D341Med (cell line): Measurements from ENCODE around the gene SLC24A1.

Experiments
- DNase-seq: peaks from one replicate; pipeline ENCODE4 v3.0.0; 2012; ENCODE audit warnings: low spot score

SLC24A1 gene

DNA sequence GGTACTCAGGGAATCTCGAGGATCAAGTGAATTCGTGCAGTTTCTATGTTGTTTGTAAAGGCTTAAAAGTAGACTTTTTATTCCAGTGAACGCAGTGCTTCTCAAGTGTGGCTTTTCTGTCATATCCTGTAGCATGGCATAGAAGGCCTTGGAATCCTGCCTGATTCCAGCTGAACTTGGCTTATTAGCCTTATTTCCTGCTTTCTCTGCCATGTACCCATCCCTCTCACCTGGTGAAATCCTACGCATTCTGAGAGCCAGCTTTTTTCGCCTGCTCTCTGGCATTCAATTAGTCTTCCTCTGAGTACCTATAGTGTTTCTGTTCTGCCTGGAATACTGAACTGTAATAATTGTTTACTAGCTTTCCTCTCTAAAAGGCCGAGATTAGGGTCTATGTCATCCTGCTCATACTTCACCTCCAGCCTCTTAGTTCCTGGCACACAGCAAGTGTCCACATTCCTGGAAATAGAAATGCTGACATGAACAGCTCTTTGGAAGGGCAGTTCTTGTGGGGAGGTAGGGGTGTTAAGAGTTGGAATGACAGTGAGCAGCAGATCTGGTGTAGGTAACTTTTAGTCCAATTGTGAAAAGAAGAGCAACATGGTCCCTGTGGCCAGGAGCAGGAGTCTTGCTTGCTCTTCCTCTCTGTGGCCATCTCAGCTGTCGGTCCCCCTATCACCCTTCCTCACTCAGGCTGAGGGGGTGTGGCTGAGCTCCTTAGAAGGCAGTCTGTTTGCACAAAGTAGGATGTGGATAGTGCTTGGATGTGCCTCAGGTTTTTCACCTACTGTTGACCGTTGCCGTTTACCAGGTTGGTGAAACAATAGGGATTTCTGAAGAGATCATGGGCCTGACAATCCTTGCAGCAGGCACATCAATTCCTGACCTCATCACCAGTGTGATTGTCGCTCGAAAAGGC lies 30.4 kb downstream of the SLC24A1 start:
- DNase-seq, result no peak

DNA sequence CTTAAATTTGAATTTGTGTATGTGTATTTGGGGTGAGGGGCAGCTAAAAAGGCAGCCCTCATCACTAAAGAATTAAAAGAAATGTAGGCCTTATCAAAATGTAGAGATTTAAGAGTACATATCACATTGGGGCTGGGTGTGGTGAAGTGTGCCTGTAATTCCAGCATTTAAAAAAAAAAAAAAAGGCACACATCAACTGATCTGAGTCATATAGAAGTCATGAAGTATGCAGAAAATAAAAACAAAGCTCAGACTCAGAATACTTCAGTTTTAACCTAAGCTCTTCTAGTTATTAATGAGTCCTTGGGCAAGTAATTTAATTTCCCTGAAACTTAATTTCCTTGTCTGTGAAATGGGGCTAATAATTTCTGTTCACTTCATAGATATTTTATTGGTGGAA lies 31.6 kb downstream of the SLC24A1 start:
- no peak for DNase-seq

DNA sequence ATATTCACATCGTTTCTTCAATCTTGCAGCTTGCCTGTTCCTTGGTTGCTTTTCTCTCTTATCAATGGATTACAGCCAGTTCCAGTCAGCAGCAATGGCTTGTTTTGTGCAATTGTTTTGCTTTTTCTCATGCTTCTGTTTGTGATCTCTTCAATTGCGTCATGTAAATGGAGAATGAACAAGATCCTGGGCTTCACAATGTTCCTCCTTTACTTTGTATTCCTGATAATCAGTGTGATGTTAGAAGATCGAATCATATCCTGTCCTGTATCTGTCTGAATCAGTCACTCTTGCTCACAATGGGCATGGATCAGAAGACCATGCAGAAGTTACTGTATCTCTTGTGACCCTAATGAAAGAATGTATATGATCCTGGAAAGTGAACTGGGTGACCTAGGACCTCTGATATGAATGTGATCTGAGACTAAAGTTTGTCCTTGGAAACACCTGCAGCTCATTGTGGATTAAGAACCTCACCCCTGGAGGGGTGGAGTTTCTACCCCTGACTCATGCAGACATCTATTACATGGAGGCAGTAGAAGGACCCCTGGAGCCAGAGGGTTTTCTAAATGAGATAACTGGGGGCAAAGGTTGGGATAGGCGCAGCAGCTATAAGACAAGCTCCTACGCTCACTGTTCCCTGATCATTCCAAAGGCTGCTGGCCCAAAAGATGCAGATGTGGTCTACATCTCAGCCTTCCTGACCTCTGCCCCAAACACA lies 32.2 kb downstream of the SLC24A1 start:
- DNase-seq, result no peak

DNA sequence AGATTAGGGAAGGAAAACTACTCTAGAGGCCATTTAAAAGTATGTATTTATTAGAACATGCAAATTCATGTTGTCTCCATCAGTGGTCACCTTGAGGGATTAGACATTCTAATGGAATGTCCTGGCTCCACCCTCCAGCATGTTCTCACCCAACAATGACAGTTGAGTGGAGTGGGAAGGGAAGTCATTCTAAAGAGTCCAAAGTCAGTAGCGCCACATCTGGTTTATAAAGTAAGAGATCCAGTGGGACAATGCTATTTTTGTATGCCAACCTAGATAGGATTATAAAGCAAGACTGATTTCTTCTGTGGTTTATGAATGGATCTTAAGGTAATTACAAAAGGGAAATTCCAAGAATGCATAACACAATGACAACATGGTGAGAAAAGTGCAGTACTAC lies 33.3 kb downstream of the SLC24A1 start:
- no peak for DNase-seq

DNA sequence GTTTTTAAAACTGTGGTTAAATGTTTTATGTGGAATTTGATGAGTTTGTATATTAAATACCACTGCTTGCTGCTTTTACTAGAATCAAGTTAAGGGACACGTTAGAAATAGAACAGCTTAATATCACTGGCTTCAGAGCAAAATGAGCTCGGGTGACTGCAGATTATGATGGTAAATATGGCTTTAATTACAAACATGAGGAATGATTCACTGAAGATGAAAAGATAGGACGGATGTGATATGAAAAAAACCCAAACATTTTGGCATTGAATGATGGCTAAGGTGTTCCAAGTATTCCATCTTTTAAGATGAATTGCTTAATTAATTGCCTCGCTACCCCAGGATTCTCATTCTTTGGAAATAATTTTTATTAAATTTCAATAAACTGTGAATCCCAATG lies 33.7 kb downstream of the SLC24A1 start:
- DNase-seq, result no peak

DNA sequence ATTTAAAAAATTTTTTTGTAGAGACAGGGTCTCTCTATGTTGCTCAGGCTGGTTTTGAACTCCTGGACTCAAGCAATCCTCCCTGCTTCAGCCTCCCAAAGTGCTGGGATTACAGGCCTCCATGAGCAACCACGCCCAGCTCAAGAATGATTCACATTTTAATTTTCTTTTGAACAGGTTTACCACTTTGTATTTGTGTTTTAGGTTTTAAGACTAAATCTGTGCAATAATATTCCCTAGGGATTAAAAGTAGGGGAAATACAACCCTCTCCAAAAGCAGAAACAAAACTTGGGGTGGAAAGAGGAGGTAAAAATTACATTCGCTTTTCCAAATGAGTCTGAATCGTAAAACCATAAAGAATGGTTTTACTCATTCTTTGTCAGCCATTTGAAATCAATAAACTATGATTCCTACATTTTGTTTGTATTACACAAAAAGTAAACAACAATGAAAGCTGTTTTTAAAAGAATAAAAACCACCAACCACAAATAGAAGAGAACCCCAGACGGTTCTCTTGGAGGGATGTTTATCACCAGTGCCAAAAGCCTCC lies 37.8 kb downstream of the SLC24A1 start:
- no peak for DNase-seq

DNA sequence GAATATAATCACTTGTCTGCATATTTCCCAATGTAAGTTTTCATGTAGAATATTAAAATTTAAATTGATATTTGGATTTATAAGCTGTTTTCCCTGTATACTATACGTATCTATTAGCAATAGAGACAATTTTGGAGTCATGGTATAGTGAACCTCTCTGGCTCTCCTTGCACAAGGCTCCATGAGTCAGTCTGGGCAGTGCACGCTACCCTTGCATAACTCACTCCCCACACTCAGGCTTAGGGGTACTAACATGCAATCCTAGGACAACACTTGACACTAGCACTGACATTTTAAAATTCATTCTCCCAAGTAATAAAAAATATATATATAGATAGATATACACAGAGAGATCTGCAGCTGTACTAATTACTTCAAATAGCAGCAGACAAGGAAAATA lies 39.2 kb downstream of the SLC24A1 start:
- no peak for DNase-seq

DNA sequence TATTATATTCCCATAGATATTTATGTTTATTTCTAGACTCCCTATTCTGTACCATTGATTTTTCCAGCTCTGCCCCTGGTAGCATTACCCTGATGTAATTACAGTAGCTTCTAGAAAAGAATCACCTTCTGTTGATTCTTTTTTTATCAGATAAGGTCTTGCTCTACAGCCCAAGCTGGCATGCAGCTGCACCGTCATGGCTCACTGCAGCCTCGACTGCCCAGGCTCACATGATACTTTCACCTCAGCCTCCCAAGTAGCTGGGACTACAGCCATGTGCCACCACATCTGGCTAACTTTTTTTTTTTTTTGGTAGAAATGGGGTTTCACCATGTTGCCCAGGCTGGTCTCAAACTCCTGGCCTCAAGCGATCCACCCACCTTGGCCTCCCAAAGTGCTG lies 41.8 kb downstream of the SLC24A1 start:
- DNase-seq, result no peak

DNA sequence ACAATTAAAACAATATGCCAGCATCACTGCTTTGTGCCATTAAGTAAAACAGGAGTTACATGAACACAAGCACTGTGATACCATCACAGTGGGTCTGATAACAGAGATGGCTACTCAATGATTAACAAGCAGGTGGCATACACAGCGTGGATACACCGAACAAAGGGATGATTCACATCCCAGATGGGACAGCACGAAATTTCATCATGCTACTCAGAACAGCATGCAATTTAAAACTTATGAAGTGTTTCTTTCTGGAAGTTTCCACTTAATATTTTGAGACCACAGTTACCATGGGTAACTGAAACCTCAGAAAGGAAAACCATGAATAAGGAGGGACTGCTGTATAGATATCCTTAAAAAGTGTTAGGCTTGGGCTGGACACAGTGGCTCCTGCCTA lies 44.5 kb downstream of the SLC24A1 start:
- no peak for DNase-seq

DNA sequence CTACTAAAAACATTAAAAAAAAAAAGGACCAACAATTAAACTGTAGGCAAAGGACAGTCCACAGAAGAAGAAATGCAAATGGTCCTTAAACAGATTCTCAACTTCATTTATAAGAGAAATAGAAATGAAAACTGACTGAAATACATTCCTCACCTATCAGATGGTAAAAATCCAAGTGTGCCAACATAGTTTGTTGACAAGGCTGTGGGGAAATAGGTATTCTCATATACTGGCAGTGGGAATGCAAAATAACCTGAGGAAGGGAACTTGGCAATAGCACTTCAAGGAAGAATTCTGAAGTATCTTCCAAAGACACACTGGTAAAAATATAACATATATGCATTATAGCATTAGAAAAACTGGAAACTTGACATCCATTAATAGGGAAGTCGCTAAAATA lies 53.8 kb downstream of the SLC24A1 start:
- no peak for DNase-seq

DNA sequence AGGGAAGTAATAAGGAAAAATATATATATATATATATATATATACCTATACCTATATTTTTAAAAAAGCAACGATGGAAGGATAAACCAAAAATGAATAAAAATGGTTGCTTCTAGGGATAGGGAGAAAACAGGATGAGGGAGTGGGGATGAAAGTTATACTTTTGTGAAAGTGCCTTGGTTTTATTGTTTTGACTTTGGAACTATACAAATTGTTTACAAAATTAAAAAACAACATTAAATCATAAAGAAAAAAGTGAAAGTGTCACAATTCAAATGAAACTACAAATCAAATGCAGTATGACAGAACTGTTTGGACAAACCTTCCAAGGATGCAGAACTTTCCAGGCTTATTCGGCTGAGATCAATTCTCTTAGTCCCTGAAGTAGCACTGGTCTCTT lies 54.4 kb downstream of the SLC24A1 start:
- no peak for DNase-seq

DNA sequence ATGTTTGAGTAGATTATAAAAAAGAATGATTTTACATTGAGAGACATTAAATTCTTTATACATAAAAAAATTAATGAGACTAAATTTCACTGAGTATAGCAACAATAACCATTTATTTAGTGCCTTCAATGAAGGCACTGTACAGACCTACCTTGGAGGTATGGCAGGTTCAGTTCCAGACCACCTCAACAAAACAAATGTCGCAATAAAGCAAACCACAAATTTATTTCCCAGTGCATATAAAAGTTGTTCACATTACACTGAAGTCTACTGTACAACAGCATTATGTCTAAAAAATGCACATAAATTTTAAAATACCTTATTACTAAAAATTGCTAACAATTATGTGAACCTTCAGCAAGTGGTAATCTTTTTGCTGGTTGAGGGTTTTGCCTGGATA lies 58.8 kb downstream of the SLC24A1 start:
- DNase-seq, result no peak

DNA sequence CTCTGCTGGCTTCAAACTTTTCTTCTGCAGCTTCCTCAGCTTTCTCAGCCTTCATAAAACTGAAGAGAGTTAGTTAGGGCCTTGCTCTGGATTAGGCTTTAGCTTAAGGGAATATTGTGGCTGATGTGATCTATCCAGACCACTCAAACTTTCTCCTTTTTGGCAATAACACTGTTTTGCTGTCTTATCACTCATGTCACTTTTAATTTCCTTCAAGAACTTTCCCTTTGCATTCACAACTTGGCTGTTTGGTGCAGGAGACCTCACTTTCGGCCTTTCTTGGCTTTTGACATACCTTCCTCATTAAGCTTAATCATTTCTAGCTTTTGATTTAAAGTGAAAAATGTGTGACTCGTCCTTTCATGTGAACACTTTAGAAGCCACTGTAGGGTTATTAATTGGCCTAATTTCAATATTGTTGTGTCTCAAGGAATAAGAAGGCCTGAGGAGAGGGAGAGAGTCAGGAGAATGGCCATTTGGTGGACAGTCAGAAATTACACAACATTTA lies 60.7 kb downstream of the SLC24A1 start:
- DNase-seq, result no peak

DNA sequence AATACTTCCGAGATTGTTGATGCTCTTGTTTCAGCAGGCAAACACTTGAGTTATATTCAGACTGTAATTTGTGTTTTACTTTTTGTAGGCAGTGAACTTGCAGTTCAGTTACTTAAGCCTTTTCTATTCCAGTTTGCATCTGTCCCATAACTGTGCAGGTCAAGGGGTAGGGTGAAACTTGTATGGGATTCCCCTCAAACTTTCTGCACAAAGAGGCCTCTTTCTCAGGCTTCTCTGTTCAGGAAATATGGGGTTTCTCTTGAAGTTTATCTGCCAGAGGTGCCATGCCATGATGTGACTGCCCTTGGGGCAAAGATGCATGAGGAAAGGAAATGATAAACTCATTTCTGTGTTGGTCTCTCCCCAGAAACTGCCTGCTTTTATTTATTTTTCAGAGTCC lies 66.7 kb downstream of the SLC24A1 start:
- no peak for DNase-seq

DNA sequence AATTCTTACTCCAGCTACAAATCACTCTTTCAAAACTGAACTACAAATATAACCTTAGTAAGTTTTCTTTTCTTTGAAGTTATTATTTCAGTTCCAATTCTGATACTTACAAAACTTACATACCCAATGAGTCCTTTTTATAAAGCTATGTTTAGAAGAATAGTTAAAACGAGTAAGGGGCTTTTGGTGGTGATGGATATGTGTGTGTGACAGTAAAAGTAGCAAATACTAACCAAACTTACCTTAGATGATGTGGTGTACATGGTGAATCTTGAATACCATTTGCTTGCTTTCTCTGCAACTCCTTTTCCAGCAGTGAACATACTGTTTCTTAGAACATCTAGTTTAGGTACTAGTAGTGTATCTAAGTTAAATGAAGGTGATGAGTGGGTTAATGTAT lies 68.4 kb downstream of the SLC24A1 start:
- DNase-seq, result no peak

DNA sequence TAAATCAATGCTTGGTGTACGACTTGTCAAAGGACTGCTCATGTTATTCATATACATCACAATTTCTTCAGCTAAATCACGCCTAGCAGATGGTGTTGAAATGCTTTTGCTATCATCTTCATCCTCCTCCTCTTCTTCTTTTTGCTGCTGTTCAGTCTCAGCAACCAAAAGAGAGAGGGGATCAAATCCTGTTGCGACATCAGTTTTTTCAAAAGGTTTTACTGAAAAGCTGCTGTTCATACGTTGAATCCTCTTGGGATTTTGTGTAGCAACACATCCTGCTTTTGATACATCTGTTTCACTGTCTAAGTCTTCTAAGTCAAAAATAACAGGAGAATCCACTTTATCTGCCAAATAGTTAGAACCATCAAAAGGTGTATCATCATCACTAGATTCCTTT lies 69.0 kb downstream of the SLC24A1 start:
- no peak for DNase-seq

DNA sequence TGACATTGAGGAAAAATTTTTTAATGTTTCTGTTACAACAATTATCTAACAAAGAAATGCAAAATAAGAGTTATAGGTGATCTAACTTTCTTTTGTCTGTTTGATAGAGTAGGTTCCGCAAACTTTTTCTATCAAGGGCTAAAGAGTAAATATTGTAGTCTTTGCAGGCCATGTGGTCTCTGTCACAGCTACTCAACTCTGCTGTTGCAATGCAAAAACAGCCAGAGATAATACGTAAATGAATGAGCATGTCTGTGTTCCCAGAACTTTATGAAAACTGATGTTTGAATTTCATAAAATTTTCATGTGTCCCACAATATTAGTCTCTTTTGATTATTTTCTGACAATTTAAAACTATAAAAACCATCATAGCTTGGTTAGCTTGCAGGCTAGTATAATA lies 73.3 kb downstream of the SLC24A1 start:
- DNase-seq, result no peak
